ENCODE results near the gene UBALD2. TPM values are rescaled to one million over a fixed set of nuclear protein-coding genes. Genes with fewer than 3 reads are reported as not detected.
A peak's percentile ranks its signal among the peaks of the same experiment; 100 is the strongest.

UBALD2 gene
- total RNA-seq, 1 donor from 2014 or later, result 26.0 TPM

DNA sequence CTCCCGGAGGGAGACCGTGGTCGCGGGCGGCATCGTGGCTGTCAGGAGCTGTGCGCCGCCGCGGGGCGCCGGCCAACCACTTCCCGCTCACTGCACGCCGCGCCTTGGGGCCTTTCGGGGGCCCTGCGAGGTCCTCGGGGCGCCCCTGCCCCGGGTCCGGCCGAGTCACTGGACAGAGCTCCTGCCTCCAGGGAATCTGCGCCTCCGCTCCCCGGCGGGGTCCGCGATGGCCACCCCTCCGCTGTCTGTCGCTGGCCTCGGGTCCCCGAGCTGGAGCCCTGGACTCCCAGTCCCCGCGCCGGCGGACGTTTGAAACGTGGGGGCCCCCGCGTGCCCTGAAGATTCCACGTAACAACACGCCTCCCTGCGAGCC lies 42.8 kb downstream of the UBALD2 start, which contains the start of gene QRICH2:
Gene QRICH2, minus strand, starts transcription at position 311 of the 373 bp plus-strand sequence. Its CDS starts 278 bp downstream, at position 33.
- no peak for DNase-seq
- no peaks in the 10 kb centered on the region for H3K4me1 ChIP-seq
- H3K27me3 ChIP-seq (ENCODE audit: low read depth), result no peaks in the 10 kb centered on the region
- intact Hi-C loops (cut with micrococcal nuclease), result no loop called here
- no peak within 1 kb of the TSS for H3K27ac ChIP-seq (replicated peaks)
- H3K4me3 ChIP-seq, result no peak within 1 kb of the TSS
- TF ChIP-seq CTCF (IDR thresholded peaks at IDR 0.05; ENCODE audit: borderline replicate concordance), result no peak
- peaks cover 49% of the 10 kb centered on the region for H3K36me3 ChIP-seq
- H3K9me3 ChIP-seq (replicated peaks), result no peaks in the 10 kb centered on the region

GRCh38 chr17:76309461-76309860 lies 44.3 kb downstream of the UBALD2 start:
- no peak for DNase-seq
- intact Hi-C loops (cut with micrococcal nuclease), result no loop called here
- no peak overlapping the region for H3K4me3 ChIP-seq
- H3K27me3 ChIP-seq (ENCODE audit: low read depth), result no peaks in the 10 kb centered on the region
- H3K4me1 ChIP-seq, result no peaks in the 10 kb centered on the region
- no peak for TF ChIP-seq CTCF (IDR thresholded peaks at IDR 0.05; ENCODE audit: borderline replicate concordance)
- no peaks in the 10 kb centered on the region for H3K9me3 ChIP-seq (replicated peaks)
- peaks cover 62% of the 10 kb centered on the region for H3K36me3 ChIP-seq
- no peak overlapping the region for H3K27ac ChIP-seq (replicated peaks)

DNA sequence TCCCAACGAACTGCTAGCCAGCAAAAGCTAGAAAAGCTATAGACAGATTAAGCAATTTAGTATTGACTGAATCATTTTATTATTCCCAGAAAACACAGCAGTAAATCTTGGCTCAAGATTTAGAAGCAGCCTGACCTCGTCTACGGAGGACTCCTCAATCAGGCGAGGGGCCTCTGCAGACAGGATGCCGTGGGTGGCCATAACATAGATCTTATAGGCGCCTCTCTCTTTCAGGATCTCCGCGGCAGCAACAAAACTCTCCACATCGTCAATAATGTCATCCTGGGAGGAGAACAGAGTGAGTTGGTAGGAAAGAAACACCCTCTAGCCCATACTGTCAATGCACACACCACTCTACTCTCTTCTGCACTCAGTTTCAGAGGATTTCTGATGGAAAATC lies 47.6 kb downstream of the UBALD2 start:
- no peak overlapping the region for H3K4me3 ChIP-seq
- H3K27ac ChIP-seq (replicated peaks), result no peak overlapping the region
- H3K36me3 ChIP-seq, result peaks cover 72% of the 10 kb centered on the region
- H3K4me1 ChIP-seq, result peaks cover 10% of the 10 kb centered on the region
- no peaks in the 10 kb centered on the region for H3K27me3 ChIP-seq (ENCODE audit: low read depth)
- intact Hi-C loops (cut with micrococcal nuclease), result no loop called here
- no peak for TF ChIP-seq CTCF (IDR thresholded peaks at IDR 0.05; ENCODE audit: borderline replicate concordance)
- no peaks in the 10 kb centered on the region for H3K9me3 ChIP-seq (replicated peaks)
- DNase-seq, result no peak

DNA sequence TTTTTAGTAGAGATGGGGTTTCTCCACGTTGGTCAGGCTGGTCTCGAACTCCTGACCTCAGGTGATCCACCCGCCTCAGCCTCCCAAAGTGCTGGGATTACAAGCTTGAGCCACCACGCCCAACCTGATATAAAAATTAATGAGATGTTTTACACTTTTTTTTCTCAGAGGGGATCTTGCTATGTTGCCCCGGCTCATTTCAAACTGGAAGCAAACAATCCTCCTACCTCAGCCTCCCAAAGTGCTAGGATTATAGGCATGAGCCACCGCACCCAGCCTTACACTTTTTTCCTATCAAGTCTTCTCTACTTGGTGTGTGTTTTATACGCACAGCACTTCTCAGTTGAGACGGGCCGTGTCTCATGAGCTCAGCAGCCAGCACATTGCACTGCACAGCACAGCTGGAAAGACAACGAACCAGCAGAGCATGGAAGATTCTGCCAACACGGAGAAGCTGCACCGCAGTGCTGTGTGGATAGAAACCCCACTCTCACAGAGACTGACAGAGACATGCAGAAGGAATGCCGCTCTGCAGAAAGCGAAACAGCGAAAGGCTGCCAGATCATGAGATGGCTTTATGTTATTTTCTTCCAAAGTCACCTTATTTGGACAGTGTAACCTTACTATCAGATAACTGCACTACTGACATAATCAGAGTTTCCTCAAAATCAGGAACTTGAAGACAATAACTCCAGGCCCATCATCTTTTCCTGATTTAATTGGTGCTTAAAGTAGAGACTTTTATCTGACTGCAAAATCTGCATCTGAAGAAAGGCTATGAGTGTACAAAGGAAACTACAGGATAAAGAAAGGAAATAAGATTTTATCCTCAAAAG lies 49.5 kb downstream of the UBALD2 start:
- Histone ChIP-seq H3K27ac (replicated peaks) (peak overlapping the region; percentile 67), H3K27me3 (ENCODE audit: low read depth) (no peaks in the 10 kb centered on the region), H3K4me1 (peaks cover 10% of the 10 kb centered on the region), H3K4me3 (peak overlapping the region; percentile 30), H3K9me3 (replicated peaks) (no peaks in the 10 kb centered on the region), H3K36me3 (peaks cover 73% of the 10 kb centered on the region)
- TF ChIP-seq CTCF (IDR thresholded peaks at IDR 0.05; ENCODE audit: borderline replicate concordance), result no peak
- intact Hi-C loops (cut with micrococcal nuclease), result no loop called here
- DNase-seq, result no peak

GRCh38 chr17:76317535-76317934 lies 52.4 kb downstream of the UBALD2 start:
- Histone ChIP-seq H3K4me1 (peaks cover 10% of the 10 kb centered on the region), H3K27me3 (ENCODE audit: low read depth) (no peaks in the 10 kb centered on the region), H3K27ac (replicated peaks) (no peak overlapping the region), H3K36me3 (peaks cover 66% of the 10 kb centered on the region), H3K4me3 (no peak overlapping the region), H3K9me3 (replicated peaks) (no peaks in the 10 kb centered on the region)
- no peak for TF ChIP-seq CTCF (IDR thresholded peaks at IDR 0.05; ENCODE audit: borderline replicate concordance)
- intact Hi-C loops (cut with micrococcal nuclease), result no loop called here
- DNase-seq, result no peak
